ENCODE results near the gene MAML1.

The MAML1 gene

GRCh38 chr5:179747811-179748210 is 15.2 kb downstream of the MAML1 start:
- H3K4me3 Mint-ChIP-seq: no peak overlapping the region
- H3K27ac Mint-ChIP-seq: no peak overlapping the region
- no peaks in the 10 kb centered on the region for H3K27me3 Mint-ChIP-seq
- CTCF ChIA-PET: interaction anchor here (3.2 kb wide), 1 partner anchor 15 kb away, joined by 17 read pairs; no protein-coding TSS in a partner anchor
- peaks cover 8% of the 10 kb centered on the region for H3K4me1 Mint-ChIP-seq
- no peaks in the 10 kb centered on the region for H3K9me3 Mint-ChIP-seq
- DNase-seq: no peak
- peaks cover 20% of the 10 kb centered on the region for H3K36me3 Mint-ChIP-seq

- H3K27ac Mint-ChIP-seq: no peak overlapping the region
- no peaks in the 10 kb centered on the region for H3K9me3 Mint-ChIP-seq
- H3K27me3 Mint-ChIP-seq: no peaks in the 10 kb centered on the region
- CTCF ChIA-PET: interaction anchor here (0.6 to 3.2 kb wide), 4 partner anchors 13 to 920 kb away, joined by 3 to 17 read pairs (median 4); no protein-coding TSS in a partner anchor
- peaks cover 21% of the 10 kb centered on the region for H3K36me3 Mint-ChIP-seq
- no peak overlapping the region for H3K4me3 Mint-ChIP-seq
- DNase-seq: no peak
- H3K4me1 Mint-ChIP-seq: peaks cover 22% of the 10 kb centered on the region
Observed at GRCh38 chr5:179749857-179750508, 17.4 kb downstream of the MAML1 start.

GRCh38 chr5:179753971-179754370 is 21.3 kb downstream of the MAML1 start:
- no peak for DNase-seq
- Mint-ChIP-seq H3K9me3 (no peaks in the 10 kb centered on the region), H3K4me1 (peaks cover 26% of the 10 kb centered on the region), H3K4me3 (no peak overlapping the region), H3K36me3 (peaks cover 17% of the 10 kb centered on the region), H3K27me3 (no peaks in the 10 kb centered on the region), H3K27ac (no peak overlapping the region)
- CTCF ChIA-PET: interaction anchor here (2.2 kb wide), 1 partner anchor 9 kb away, joined by 13 read pairs; no protein-coding TSS in a partner anchor

- CTCF ChIA-PET: interaction anchor here (1.1 to 2.2 kb wide), 3 partner anchors 8 to 23 kb away, joined by 4 to 13 read pairs (median 4); partner anchors contain the start of gene MAML1
- no peak overlapping the region for H3K4me3 Mint-ChIP-seq
- peaks cover 36% of the 10 kb centered on the region for H3K4me1 Mint-ChIP-seq
- H3K27me3 Mint-ChIP-seq: no peaks in the 10 kb centered on the region
- no peak for DNase-seq
- H3K36me3 Mint-ChIP-seq: peaks cover 16% of the 10 kb centered on the region
- H3K9me3 Mint-ChIP-seq: no peaks in the 10 kb centered on the region
- peak overlapping the region; percentile 68 for H3K27ac Mint-ChIP-seq
Observed at GRCh38 chr5:179755022-179755421, 22.4 kb downstream of the MAML1 start.

GRCh38 chr5:179758955-179759354 is 26.3 kb downstream of the MAML1 start:
- H3K9me3 Mint-ChIP-seq: no peaks in the 10 kb centered on the region
- no peaks in the 10 kb centered on the region for H3K27me3 Mint-ChIP-seq
- H3K36me3 Mint-ChIP-seq: peaks cover 9% of the 10 kb centered on the region
- no peak overlapping the region for H3K4me3 Mint-ChIP-seq
- CTCF ChIA-PET: no interaction called here
- no peak overlapping the region for H3K27ac Mint-ChIP-seq
- DNase-seq: no peak
- peaks cover 58% of the 10 kb centered on the region for H3K4me1 Mint-ChIP-seq

GRCh38 chr5:179759581-179760551 is 27.2 kb downstream of the MAML1 start:
- no peaks in the 10 kb centered on the region for H3K27me3 Mint-ChIP-seq
- CTCF ChIA-PET: no interaction called here
- H3K4me1 Mint-ChIP-seq: peaks cover 52% of the 10 kb centered on the region
- H3K27ac Mint-ChIP-seq: no peak overlapping the region
- peaks cover 9% of the 10 kb centered on the region for H3K36me3 Mint-ChIP-seq
- no peak overlapping the region for H3K4me3 Mint-ChIP-seq
- H3K9me3 Mint-ChIP-seq: no peaks in the 10 kb centered on the region
- DNase-seq: no peak

GRCh38 chr5:179762079-179762780 is 29.6 kb downstream of the MAML1 start:
- no peaks in the 10 kb centered on the region for H3K27me3 Mint-ChIP-seq
- H3K36me3 Mint-ChIP-seq: peaks cover 12% of the 10 kb centered on the region
- H3K4me3 Mint-ChIP-seq: no peak overlapping the region
- peaks cover 48% of the 10 kb centered on the region for H3K4me1 Mint-ChIP-seq
- CTCF ChIA-PET: interaction anchor here (0.6 to 4.0 kb wide), 22 partner anchors 8 to 710 kb away, joined by 3 to 32 read pairs (median 4); partner anchors contain the start of genes LTC4S and MRNIP
- H3K9me3 Mint-ChIP-seq: no peaks in the 10 kb centered on the region
- H3K27ac Mint-ChIP-seq: peak overlapping the region; percentile 63
- DNase-seq: peak; percentile 65

- Mint-ChIP-seq H3K27me3 (no peaks in the 10 kb centered on the region), H3K27ac (no peak overlapping the region), H3K4me3 (no peak overlapping the region), H3K36me3 (peaks cover 16% of the 10 kb centered on the region), H3K4me1 (peaks cover 48% of the 10 kb centered on the region), H3K9me3 (no peaks in the 10 kb centered on the region)
- no peak for DNase-seq
- CTCF ChIA-PET: interaction anchor here (0.6 to 4.0 kb wide), 27 partner anchors 8 to 330 kb away, joined by 3 to 32 read pairs (median 4); partner anchors contain the start of genes LTC4S, MAML1 and MRNIP
Observed at GRCh38 chr5:179762781-179763176, 30.2 kb downstream of the MAML1 start.

- Mint-ChIP-seq H3K27me3 (no peaks in the 10 kb centered on the region), H3K4me3 (no peak overlapping the region), H3K4me1 (peaks cover 48% of the 10 kb centered on the region), H3K36me3 (peaks cover 18% of the 10 kb centered on the region), H3K27ac (no peak overlapping the region), H3K9me3 (no peaks in the 10 kb centered on the region)
- peak; percentile 69 for DNase-seq
- CTCF ChIA-PET: interaction anchor here (0.6 to 4.0 kb wide), 27 partner anchors 8 to 330 kb away, joined by 3 to 32 read pairs (median 4); partner anchors contain the start of genes LTC4S and MAML1
Observed at GRCh38 chr5:179763215-179763945, 30.8 kb downstream of the MAML1 start.

- Mint-ChIP-seq H3K27ac (no peak overlapping the region), H3K36me3 (peaks cover 20% of the 10 kb centered on the region), H3K27me3 (no peaks in the 10 kb centered on the region), H3K9me3 (no peaks in the 10 kb centered on the region), H3K4me1 (peaks cover 46% of the 10 kb centered on the region), H3K4me3 (no peak overlapping the region)
- DNase-seq: no peak
- CTCF ChIA-PET: interaction anchor here (1.0 to 4.0 kb wide), 6 partner anchors 9 to 73 kb away, joined by 3 to 32 read pairs (median 10); partner anchors contain the start of gene LTC4S
Observed at GRCh38 chr5:179764056-179764455, 31.4 kb downstream of the MAML1 start.

- CTCF ChIA-PET: interaction anchor here (1.2 to 4.0 kb wide), 2 partner anchors 15 to 30 kb away, joined by 4 to 32 read pairs; partner anchors contain the start of gene LTC4S
- H3K36me3 Mint-ChIP-seq: peaks cover 27% of the 10 kb centered on the region
- H3K4me1 Mint-ChIP-seq: peaks cover 33% of the 10 kb centered on the region
- H3K9me3 Mint-ChIP-seq: no peaks in the 10 kb centered on the region
- H3K27me3 Mint-ChIP-seq: no peaks in the 10 kb centered on the region
- H3K4me3 Mint-ChIP-seq: no peak overlapping the region
- DNase-seq: no peak
- no peak overlapping the region for H3K27ac Mint-ChIP-seq
Observed at GRCh38 chr5:179765400-179765799, 32.8 kb downstream of the MAML1 start.

GRCh38 chr5:179766021-179766725 is 33.6 kb downstream of the MAML1 start:
- Mint-ChIP-seq H3K4me1 (peaks cover 30% of the 10 kb centered on the region), H3K36me3 (peaks cover 35% of the 10 kb centered on the region), H3K27me3 (no peaks in the 10 kb centered on the region), H3K27ac (no peak overlapping the region), H3K9me3 (no peaks in the 10 kb centered on the region), H3K4me3 (no peak overlapping the region)
- CTCF ChIA-PET: interaction anchor here (1.2 kb wide), 1 partner anchor 16 kb away, joined by 4 read pairs; no protein-coding TSS in a partner anchor
- DNase-seq: no peak
